Activated CD4-positive, CD25-positive, alpha-beta regulatory T cell (primary cell): ENCODE data around the gene CRELD2.

Experiments used
- DNase-seq, 4 experiments: peaks; one replicate each; lab custom pipeline; 2025; lab: John Stamatoyannopoulos, UW

The CRELD2 gene

GRCh38 chr22:49967706-49968208 lies 49.3 kb downstream of the CRELD2 start:
- no peak for DNase-seq

DNA sequence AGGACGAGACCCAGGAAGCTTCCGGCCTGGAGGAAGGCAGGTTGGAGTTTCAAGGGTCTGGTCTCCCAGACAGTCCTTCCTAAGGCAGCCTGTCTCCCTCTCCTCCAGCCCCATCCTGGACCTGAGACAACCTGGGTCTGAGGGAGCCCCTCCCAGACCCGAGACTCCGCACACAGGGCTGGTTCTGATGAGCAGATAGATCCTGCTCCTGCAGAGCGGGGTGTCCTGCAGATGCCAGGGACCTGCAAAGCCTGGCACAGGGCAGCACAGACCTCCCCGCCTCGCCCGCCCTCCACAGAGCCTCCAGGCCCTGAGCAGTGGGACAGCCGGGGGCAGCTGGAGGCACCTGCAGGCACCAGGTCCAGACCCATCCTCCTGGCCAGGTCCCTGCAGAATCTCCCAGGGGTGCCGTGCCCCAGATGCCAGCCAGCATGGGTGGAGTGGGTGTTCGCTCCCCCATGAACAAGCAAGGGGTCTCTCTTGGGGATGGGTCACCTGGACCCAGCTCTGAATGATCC lies 49.9 kb downstream of the CRELD2 start:
- DNase-seq: no peak

- DNase-seq: no peak
These were observed 50.6 kb downstream of the CRELD2 start for GRCh38 chr22:49968831-49969661.

DNA sequence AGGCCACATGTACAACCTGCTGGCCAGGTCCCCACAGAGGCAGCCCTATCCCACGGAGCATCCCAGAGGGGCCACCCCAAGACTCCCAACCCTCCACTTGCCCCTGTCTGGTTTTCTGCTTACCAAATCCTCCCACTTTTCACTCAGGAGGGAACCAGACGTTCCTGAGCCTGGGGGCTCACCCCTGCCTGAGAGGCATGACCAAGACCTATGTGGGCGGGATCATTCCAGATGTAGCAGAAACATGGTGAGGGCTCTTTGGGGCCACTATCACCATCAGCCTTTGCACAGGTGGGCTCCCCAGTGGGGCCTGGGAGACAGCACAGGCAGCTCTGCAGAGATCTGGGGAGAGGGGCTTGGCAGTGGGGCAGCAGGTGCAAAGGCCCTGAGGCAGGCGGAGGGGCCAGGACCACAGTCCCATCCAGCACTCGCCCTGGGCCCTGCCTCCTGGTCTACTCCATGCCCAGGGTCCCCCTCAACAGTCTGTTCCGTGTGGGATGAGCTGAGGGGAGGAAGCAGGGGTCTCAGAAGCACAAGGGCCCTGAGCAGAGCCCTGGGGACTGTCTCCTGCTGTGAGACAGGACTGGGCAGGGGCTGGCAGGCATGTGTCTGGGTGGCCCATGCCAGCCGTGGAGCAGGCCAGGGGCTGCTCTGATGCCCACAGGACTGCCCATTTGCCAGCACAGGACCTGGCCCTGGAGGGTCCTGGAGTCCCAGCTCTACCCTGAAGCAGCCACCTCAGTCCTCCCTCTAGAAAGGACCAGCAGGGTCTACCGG lies 51.5 kb downstream of the CRELD2 start:
- DNase-seq: no peak

DNA sequence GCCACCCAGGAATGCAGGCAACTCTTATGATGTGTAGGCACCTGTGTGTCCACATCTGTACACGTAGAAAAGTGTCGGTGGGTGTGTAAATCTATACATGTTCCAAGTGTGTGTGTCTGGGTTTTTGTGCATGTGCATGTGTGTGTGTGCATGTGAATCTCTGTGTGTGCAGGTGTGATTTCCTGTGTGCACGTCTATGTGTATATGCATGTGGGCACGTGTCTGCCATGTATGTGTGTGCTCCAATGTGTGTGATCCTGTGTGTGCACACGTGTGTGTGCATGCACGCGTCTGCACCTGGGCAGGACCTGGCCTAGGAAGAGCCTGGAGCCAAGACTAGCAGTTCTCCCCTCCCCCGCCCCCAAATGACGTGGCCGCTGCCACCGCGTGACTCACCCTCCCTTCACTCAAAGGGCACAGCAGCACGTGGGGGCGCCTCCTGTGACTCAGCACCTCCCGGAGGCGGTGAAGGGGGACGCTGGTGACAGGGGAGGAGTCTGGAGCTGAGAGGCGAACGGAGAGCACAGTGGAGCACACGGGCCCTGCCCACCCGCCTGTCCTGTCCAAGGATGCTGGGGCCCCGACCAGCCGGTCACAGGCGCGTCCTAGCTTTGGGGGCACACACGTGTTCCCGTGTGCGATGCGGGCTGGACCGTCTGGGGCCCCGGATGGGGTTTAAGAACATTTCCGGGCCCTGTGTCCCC lies 52.2 kb downstream of the CRELD2 start:
- peak; percentile 90 to 91 (median 91) for DNase-seq

DNA sequence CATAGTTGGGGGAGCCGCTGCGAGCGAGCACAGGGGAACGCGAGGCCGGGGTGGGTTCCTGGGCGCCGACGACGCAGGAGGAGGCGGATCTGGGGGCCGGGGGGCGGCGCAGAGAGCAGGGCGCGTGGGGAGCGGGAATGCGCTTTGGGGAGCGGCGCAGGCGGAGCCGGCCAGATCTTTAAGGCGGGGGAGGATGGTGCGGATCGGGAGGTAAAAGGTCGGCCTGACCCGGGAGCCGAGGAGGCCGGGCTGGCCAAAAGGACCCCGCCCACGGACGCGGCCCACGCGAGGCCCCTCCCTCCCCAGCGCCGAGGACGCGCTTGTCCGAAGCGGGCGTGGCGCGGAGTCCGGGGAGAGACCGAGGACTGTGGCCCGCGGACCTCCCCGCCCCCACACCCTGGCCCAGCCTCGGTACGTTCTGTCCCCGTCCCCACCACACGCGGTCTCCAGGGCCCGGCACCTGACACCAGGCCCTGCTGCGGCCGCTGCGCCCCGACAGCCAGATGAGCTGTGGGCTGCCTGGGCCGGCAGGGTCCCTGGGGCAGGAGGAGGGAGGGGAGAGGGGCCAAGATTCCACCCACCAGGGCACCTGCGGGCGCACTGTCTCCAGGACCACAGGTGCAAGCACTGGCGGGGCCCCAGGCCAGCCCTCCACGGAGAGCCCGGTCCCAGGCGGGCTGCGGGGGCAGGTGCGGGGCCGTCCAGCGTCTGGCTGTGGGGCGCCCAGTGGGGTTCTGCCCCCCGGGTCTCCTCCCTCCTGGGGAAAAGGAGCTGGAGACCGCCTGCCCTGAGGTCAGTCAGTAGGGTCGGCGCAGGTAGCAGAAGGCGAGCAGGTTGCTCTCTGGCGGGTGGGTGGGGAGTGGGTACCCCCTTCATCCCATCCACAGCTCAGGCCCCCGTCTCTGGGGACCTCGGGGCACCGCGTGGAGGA lies 53.1 kb downstream of the CRELD2 start:
- DNase-seq: peak; percentile 62 to 75 (median 71)

DNA sequence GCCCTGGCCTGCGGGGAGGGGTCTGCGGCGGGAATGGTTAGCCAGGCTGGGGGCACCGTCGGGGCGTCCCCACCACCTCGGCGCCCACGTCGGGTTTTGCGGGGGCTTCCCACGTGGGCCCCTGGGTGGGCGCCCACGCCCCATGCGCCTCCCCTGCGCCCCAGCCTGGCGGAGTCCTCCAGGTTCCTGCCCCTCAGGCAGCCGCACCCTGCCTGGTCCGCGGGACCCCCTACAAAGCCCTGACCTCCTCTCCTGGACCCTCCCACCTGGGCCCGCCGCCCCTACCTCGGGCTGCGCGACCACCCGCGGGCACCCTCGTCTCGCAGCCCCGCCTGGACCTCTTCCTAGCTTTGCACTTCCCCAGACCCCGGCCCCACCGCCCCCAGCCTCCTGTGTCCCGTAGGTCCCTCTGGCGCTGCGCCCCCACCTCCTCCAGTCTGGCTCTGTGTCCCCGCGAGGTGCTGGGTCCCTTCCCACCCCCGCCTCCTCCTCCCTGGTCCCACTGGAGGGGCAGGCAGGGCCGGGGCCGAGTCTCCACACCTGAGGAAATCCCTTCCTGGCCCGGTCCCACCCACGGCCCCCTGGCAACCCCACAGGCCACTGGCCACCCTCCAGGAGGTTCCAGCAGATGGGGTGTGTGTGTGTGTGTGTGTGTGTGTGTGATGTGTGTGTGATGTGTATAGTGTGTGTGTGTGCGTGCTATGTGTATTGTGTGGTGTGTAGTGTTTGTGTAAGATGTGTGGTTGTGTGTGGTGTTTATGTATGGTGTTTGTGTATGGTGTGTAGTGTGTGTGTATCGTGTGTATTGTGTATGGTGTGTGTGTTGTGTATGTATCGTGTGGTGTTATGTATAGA lies 54.0 kb downstream of the CRELD2 start:
- no peak for DNase-seq

DNA sequence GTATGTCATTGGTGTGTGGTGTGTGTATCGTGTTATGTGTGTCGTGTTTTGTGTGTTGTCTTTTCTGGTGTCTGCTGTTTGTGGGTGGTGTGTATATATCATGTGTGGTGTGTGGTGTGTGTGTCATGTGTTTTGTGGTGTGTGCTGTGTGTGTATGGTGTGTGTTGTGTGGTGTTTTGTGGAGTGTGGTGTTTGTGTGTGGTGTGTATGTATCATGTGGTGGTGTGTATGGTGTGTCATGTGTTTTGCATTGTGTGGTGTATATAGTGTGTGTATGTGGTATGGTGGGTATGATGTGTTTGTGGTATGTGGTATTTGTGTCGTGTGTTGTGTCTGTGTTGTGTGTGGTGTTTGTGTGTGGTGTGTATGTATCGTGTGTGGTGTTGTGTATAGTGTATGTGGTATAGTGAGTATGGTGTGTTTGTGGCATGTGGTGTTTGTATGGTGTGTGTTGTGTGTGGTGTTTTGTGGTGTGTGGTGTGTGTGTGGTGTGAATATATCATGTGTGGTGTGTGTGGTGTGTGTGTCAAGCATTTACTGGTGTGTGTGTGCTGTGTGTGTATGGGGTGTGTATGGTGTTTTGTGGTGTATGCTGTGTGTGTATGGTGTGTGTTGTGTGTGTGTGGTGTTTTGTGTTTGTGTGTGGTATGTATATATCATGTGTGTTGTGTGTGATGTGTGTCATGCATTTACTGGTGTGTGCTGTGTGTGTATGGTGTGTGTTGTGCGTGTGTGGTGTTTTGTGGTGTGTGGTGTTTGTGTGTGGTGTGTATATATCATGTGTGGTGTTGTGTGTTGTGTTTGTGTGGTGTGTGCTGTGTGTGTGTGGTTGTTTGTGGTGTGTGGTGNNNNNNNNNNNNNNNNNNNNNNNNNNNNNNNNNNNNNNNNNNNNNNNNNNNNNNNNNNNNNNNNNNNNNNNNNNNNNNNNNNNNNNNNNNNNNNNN lies 54.9 kb downstream of the CRELD2 start:
- DNase-seq: no peak

DNA sequence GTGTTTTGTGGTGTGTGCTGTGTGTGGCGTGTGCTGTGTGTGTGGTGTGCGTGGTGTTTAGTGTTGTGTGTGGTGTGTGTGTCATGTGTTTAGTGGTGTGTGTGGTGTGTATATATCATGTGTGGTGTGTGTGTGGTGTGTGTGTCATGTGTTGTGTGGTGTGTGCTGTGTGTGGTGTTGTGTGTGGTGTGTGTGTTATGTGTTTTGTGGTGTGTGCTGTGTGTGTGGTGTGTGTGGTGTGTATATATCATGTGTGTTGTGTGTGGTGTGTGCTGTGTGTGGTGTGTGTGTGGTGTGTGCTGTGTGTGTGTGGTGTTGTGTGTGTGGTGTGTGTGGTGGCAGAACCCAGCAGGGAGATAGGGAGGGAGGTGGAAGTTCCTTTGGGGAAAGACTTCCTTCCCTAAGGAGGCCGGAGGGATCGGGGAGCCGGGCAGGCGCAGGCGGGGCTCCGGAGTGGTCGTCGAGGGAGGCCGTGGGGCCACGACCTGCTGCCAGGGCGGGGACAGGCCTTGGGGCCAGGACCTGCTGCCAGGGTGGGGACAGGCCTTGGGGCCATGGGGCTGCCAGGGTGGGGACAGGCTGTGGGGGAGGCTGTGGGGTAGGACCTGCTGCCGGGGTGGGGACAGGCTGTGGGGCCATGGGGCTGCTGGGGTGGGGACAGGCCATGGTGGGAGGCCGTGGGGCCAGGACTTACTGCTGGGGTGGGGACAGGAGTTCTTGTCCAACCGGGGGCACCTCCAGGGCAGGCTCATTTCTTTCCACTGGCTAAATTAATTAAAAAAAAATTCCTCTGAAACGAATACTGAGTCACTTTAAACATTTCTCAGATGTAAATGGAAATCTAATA lies 57.3 kb downstream of the CRELD2 start:
- DNase-seq: no peak

DNA sequence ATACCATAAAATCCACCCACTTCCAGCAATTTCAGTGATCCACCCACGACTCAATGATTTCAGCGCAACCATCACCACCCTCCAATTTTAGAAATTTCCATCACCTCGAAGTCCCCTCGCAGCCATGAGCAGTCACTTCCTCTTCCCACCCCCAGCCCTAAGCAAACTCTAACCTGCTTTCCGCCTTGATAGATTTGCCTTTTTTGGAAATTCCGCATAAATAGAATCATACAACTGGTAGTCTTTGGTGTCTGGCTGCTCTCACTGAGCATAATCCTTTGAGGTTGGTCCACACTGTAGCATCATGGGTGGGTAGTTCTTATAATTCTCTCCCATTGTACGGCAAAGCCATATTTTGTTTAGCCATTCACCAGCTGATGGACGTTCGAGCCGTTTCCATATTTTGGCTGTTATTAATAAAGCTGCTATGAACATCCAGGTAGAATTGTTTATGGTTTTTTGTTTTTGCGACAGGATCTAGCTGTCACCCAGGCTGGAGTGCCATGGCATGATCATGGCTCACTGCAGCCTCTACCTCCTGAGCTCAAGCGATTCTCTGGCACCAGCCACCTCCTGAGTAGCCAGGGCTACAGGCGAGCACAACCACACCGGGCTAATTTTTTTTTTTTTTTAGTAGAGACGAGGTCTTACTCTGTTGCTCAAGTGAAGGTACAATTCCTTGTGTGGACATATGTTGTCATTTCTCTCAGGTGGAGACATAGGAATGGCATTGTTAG lies 58.2 kb downstream of the CRELD2 start:
- no peak for DNase-seq
